GM18498 (cell line): ENCODE results near the gene GARIN5B.

Source experiments
- ATAC-seq: cut with Tn5 transposase; IDR thresholded peaks from one replicate; pipeline ENCODE4 v1.9.1; 2021; ENCODE audit warnings: mild to moderate bottlenecking, moderate library complexity; ENCODE audit not compliant: unreplicated experiment

Gene GARIN5B

GRCh38 chr19:55372316-55373081, 9.4 kb upstream of the GARIN5B start:
- ATAC-seq, result no peak

DNA sequence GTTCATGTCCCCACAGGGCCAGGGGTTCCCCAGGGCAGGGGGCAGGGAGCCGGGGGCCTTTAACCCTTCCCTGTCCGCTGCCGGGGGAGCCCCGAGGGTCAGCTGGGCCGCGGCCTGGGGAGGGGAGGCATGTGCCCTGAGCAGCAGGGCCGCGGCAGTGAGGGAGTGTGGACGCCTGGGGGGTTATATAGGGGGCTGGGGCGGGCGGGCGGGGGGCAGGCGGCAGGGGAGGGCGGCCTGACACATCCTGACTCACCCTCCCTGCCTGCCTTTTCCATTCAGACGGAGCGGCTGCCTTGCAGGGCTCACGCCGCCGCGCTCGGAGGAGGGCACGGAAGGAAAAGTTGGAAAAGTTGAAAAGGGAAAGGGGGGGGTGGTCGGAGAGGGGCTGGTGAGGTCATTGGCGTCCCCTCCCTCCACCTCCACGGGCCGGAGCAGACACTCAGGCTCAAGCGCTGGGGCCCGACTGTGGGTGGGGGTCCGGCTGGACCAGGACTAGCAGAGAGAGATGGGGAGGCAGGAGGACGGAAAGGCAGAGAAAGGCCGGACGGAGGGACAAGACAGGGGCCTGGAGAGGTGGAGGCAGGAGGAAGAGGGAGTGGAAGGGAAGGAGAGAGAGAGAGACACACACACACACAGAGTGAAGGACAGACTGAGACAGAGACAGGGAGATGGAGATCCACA, 7.4 kb upstream of the GARIN5B start, which contains the start of gene IL11:
Gene IL11 (minus strand): TSS at position 159 of the 684 bp plus-strand sequence. CDS start 153 bp downstream, at position 6.
- ATAC-seq, result no peak

DNA sequence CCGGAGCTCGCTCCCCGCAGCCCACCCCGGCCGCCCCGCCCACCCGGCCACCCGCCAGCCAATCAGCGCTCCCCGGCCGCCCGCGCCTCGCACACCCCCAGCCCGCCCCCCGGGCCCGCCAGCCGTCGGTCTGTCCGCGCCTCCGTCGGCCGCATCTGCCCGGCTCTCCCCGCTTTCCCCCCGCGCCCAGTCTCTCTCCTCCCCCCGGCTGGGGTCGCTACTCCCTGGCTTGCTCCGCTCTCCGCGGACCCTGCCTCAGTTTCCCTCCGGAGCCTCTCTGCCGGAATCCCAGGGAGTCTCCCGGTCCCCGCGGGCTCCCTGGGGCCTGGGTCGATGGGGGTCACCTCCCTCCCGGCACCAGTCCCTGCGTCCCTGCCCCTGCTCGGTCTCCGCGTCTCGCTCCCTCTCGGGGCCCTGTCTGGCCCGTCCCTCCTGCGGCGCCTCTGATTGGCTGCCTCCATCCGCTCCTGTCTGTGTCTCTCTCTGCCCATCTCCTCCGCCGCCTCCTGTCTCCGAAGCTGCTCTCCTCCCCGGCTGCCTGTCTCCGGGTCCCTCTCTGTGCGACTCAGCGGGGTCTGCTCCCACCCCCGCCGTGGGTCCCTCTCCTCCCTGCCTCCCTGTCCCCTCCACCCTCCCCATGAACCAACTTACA, 6.7 kb upstream of the GARIN5B start:
- no peak for ATAC-seq

DNA sequence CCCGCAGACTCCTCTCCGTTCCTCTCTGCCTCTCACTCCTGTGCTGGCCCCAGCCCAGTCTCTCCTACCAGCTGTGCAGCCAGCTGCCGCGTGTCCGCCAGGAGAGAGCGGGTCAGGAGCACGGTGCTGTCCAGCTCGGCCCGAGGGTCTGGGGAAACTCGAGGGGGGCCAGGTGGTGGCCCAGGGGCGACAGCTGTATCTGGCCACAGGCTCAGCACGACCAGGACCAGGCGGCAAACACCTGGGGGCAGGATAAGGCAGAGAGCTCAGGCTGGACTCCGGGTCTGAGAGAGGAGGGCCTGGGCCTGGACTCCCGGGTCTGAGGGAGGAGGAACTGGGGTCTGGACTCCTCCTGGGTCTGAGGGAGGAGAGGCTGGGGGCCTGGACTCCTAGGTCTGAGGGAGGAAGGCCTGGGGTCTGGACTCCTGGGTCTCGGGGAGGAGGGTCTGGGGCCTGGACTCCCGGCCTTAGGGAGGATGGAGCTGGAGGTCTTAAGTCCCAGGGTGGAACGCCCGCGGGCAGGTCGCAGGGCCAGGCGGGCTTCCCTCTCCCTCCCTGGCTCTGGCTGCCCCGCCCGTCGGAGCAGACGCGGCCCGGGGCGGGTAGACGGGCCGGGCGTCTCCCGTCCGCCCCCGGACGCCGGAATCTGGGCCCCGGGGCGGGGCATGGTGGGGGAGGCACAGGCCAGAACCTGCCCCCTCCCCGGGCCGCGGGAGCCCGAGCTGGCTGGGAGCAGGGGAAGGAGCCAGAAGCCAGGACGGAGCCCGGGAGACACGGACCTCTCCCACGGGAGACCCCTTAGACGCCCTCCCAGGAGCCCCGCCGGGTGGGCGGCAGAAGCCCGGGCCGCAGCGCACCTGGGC, 5.9 kb upstream of the GARIN5B start:
- ATAC-seq, result no peak

- ATAC-seq, result no peak
Observed at GRCh38 chr19:55368106-55368505, 5.0 kb upstream of the GARIN5B start.

DNA sequence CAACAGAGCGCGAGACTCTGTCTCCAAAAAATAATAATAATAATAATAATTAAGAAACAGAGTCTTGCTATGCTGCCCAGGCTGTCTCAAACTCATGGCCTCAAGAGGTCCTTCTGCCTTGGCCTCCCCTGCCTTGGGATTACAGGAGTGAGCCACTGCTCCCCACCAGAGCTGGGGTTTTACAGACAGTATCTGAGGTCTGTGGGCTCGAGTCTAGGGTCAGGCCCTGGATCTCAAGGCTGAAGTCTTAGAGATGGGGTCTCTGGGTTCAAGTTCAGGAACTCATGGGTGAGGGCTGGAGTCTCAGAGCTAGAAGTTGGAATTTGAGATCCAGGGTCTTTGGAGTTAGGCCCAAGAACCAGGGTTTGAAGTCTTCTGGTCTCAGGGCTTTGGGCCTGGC, 3.7 kb upstream of the GARIN5B start:
- ATAC-seq, result no peak

DNA sequence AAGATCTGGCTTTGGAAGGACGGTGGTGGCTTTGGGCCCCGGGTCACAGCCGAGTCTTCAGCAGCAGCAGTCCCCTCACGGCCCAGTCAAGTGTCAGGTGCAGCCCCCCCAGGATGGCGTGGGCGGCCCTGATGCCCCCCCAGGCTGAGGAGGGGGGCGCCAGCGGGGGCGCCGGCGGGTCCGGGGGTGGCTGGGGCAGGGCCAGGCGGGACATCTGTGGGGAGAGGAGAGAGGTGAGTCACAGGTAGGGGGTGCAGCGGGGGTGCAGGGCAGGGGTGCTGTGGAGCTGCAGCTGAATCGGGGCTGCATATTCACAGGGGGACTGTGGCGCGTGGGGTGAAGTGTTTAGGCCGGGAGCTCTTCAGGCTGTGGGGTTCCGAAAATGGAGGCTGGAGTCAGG, 2.9 kb upstream of the GARIN5B start:
- no peak for ATAC-seq

- ATAC-seq, result no peak
Observed at GRCh38 chr19:55365245-55365644, 2.2 kb upstream of the GARIN5B start.

GRCh38 chr19:55362174-55362989, 678 bp downstream of the GARIN5B start:
- ATAC-seq, result no peak

- no peak for ATAC-seq
Observed at GRCh38 chr19:55360902-55361301, 2.2 kb downstream of the GARIN5B start.

DNA sequence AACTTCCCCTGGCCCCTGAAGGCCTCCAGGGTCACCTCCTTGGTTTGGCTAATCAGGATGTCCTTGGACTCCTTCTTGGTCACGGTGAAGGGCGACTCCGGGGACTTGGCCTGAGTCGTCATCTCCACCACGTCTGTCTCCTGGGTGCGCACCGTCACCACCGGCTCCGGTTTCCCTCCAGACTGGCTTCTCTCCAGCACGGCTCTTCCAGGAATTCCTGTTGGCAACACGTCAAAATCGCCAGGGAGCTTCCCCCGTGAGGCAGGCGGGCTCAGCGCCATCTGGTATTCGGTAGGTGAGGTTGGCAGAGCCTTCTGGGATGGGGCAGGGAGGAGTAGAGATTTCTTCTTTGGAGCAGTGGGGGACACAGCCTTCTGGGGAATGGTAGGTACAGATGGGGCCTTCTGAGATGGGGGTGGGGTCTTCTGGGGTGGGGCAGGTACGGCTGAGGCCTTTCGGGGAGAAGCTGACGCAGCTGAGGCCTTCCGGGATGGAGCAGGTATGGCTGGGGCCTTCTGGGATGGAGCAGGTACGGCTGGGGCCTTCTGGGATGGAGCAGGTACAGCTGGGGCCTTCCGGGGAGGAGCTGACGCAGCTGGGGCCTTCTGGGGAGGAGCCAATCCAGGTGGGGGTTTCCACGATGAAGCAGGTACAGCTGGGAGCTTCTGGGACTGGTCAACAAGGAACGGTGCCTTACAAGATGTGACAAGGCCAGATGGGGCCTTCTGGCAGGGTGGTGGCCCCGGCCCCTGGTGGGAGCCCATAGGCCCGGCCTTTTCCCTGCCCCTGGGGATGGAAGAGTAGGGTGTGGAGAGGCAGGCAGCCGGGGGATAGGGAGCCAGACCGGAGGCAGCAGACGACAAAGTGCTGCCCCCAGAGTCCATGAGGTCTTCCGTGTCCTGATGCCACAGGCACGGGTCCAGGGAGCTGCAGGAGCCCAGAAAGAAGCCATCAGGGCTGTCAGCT, 3.8 kb downstream of the GARIN5B start:
- ATAC-seq, result no peak

DNA sequence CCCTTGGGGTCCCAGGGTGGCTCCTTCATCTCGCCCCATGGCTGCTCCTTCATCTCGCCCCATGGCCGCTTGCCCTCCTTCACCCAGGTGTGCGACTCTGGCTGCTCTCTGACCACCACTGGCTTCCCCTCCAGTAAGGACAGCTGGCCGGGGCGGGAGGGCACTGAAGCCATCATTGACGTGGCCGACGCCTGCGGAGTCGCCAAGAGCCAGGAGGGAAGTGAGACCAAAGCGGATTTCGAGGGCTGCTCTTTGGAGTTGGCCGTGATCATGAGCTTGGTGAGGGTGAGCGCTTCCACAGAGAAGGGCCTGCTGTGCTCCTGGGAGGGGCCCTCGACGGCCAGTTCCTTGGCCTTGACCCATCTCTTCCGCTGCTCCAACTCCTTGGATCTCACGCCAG, 4.6 kb downstream of the GARIN5B start:
- ATAC-seq, result no peak

GRCh38 chr19:55355213-55355821, 7.7 kb downstream of the GARIN5B start:
- ATAC-seq, result no peak

GRCh38 chr19:55354698-55355212, 8.3 kb downstream of the GARIN5B start, which contains the start of gene COX6B2:
Gene COX6B2 (minus strand): TSS chr19:55354719. CDS start chr19:55354521, 198 bp downstream.
- no peak for ATAC-seq

- no peak for ATAC-seq
Observed at GRCh38 chr19:55353803-55354697, 9.0 kb downstream of the GARIN5B start.

- no peak for ATAC-seq
Observed at GRCh38 chr19:55353356-55353802, 9.7 kb downstream of the GARIN5B start.

- no peak for ATAC-seq
Observed at GRCh38 chr19:55352549-55353145, 10.4 kb downstream of the GARIN5B start.
